HG02970 (cell line): ENCODE results near the gene STAG2.
"Not testable (repeated sequence)": the region's sequence is repeated elsewhere in the genome, so short reads cannot be mapped to it uniquely, and the experiment has no call there.

Experiments used
- ATAC-seq: cut with Tn5 transposase; IDR thresholded peaks from one replicate; pipeline ENCODE4 v1.9.1; 2021; ENCODE audit warnings: mild to moderate bottlenecking, moderate library complexity, moderate number of reproducible peaks; ENCODE audit not compliant: unreplicated experiment, low FRiP score

The STAG2 gene

DNA sequence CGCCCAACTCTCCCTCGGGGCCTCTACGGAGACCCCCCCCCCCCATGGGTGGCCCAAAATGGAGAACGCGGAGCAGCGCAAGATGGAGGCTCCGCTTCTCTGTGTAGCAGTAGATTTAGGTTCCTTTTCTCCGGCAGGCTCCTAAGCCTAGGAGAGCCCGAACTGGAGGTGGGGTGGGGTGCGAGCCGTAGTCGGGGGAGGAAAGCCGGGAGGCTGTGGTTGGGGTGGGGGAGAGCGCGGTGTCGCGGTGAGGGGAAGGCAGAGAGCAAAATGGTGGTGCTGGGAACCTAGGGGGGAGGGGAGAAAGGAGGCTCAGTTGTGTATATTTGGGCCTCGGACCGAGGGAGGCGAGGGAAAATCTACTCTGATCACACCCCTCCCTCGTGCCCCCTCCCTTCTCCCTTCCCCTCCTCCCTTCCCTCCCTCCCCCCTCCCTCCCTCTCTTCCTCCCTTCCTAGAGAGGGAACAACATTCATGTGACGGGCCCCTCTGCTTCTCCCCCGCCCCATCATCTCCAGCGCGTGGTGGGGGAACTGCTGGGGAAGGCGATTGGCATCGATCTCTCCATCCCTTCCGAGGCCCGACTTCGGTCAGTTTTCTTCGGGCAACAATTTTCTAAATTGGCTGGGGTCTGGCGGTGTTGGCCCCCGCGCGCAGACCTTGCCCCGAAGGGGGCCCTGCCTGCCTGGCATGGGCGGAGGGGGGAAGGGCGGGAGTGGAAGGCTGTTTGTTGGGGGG is at the start of gene STAG2:
STAG2 (plus strand) TSS at position 439 of the 738 bp plus-strand sequence. CDS start 60,922 bp downstream, outside the sequence.
- ATAC-seq: no peak

DNA sequence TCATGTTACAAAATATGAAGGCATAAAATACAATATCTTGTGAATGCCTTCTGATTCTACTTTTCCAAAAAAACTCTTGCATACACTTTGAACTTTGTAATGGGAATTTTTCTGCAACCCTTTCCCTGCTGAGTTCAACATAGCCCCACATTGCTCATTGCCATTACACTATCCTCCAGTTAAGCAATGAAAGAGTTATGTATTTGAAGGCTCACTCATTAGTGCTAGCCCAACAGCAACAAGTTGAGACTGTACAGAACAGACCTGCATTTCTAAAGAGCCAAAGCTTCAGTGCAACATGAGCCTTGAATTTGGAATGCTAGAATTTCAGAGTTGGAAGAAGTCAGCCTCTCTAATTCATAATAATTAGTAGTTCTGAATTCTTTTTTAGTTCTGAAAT is 44.4 kb upstream of the STAG2 start:
- ATAC-seq: no peak

DNA sequence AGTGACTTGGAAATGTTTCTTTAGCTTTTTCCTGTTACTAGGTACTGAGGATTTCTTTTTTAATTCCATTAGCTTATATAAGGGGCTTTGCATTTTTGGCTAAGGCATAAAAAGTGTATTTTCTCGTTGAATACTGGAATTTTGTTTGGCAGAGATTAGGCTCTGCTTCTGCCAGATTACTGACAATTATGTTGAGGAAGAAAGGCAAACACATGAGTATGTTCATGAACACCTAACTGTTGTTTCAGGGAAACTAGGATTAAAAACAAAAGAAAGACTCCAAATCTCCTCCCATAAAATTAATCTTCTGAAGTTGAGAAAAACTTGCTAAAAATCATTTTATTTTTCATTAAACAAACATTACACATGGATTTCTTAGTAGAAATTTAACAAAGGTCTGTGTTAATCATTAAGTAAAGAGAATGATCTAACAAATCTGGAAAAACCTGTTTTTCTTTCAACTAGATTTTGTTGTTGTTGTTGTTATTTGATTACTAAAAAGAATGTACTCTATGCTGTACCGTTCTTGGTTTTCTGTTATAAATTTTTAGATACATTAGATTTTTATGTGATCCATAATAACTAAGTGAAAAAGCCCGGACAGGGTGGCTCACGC is 43.3 kb upstream of the STAG2 start:
- no peak for ATAC-seq

DNA sequence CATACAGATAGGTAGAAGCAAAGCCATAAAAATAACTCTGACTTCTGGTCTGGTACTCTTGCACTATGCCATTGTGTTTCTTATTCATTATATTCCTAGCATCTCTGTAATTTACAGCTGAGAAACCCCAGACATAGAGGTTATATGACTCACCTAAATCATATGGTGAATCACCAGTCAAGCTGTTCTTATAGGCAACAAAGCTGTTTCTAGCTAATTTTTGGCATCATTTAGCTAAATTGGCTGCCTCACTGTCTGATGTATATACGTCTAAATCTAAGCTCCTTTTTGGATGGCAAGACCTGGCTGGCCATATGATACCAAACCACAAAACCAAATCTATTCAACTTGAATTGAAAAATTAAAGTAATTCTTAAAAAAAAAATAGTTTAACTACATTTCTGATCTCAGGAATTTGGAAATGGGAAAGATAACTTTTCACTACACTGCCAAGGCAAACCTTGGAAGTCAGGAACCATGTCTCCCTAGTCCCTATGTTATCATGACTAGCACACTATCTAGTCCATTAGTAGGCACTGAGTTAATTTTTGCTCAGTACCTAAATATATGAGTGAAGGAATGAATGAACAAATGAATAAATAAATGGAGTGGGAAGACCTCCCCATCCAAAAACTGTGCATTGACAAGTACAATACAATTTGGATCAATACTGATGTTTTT is 41.3 kb upstream of the STAG2 start:
- no peak for ATAC-seq

DNA sequence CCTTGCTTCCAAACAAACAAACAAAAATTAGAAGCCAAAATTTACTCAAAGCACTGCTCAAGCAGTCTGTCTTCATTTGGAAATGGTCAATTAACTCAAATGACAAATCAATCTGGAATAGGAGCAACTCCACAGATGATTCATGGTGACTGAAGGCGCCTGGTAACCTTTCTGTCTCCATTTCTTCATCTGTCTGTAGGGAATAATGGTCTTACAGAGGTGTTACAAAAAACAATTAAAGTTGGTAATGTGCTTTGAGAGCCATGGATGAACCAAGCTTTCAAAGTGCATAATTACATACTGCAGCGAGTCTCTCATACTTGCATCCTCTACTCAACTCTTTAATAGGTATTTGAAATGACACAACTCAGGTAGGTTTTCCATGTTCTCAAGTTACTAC is 38.3 kb upstream of the STAG2 start:
- no peak for ATAC-seq

DNA sequence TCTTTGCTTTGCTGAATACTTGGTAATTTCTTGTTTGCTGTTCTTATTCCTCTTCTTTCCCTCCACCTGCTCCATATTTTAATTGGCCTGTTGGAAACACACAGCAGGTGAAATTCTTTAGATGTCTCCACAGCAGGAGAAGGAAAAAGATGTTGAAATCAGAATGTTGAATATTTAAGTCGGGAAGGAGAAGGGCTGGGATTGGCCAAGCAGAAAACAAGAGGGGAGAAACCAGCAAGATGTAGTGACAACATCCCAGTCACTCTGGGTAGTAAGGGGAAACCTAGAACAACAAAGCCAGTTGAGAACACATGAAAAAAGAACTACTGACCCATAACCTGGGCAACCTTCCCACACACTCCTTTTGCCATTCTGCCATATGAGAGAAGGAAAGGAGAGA is 37.3 kb upstream of the STAG2 start:
- ATAC-seq: no peak

DNA sequence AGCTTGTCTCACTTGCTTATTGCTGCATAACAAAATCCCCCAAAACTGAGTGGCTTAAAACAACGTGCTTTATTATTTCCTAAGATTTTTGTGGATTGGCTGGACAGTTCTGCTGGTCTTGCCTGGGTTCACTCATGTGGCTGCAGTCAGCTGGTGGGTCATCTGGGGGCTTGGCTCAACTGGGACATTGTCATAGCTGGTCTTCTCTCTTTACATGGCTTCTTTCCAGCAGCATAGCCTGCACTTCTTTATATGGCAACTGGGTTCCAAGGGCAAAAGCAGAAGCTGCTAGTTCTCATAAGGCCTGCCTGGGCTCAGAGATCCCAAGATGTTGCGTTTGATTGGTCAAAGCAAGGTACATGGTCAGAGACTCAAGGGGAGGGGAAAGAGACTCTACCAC is 33.7 kb upstream of the STAG2 start:
- ATAC-seq: no peak

DNA sequence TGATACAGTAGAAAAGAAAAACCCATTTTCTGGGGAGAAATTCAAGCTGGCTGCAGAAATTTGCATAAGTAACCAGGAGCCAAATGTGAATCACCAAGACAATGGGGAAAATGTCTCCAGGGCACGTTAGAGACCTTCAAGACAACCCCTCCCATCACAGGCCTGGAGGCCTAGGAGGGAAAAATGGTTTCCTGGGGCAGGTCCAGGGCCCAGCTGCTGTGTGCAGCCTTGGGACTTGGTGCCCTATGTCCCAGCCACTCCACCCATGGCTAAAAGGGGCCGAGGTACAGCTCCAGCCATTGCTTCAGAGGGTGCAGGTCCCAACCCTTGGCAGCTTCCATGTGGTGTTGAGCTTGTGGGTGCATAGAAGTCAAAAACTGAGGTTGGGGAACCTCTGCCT is 29.5 kb upstream of the STAG2 start:
- ATAC-seq: not testable (repeated sequence)

DNA sequence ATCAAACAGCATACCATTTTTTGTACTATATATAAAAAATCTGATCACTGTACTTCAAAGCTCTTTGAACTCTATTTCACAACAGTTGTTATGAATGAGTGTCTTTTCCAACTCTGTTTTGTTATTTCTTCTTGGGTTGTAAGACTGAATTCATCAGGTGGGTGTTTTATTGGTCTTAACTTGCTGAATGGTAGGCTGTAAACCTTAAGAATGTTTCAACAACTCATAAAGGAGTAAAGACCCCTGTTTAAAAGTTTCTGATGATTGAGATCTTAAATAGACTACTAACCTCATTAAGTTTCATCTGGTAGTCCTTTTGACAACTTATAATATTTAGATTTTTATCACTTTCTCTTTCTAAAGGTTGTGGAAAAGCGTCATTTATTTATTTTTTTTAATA is 18.4 kb upstream of the STAG2 start:
- no peak for ATAC-seq

DNA sequence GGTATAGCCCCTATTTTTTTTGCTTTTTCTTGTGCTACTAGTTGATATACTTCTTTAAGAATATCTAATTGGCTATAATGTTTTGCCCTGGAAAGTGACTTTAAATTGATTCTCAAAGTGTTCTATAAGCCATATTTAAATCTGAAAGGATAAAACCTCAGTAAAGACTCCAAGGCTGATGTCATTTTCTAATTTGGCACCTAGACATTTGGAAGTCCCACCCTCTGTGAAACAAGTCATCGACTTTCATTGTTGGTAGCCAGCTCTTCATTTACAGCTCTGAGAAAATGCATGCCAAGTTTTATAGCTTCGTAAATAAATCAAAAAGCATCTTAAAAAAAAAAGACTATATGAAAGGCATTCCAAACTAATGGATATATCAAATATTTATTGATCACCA is 18.0 kb upstream of the STAG2 start:
- ATAC-seq: no peak

DNA sequence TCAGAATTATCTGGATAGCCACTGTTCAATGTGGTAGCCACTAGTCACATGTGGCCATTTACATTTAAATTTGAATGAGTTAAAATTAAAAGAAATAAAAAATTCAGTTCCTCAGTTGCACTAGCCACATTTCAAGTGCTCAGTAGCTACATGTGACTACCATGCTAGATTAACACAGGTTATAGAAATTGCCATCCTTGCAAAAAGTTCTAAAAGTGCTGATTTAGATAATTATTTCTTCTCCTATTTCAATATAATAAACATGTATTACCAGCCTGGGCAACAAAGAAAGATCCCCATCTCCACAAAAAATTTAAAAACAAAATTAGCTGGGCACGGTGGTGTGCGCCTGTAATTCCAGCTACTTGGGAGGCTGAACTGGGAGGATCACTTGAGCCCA is 11.7 kb upstream of the STAG2 start:
- ATAC-seq: no peak

DNA sequence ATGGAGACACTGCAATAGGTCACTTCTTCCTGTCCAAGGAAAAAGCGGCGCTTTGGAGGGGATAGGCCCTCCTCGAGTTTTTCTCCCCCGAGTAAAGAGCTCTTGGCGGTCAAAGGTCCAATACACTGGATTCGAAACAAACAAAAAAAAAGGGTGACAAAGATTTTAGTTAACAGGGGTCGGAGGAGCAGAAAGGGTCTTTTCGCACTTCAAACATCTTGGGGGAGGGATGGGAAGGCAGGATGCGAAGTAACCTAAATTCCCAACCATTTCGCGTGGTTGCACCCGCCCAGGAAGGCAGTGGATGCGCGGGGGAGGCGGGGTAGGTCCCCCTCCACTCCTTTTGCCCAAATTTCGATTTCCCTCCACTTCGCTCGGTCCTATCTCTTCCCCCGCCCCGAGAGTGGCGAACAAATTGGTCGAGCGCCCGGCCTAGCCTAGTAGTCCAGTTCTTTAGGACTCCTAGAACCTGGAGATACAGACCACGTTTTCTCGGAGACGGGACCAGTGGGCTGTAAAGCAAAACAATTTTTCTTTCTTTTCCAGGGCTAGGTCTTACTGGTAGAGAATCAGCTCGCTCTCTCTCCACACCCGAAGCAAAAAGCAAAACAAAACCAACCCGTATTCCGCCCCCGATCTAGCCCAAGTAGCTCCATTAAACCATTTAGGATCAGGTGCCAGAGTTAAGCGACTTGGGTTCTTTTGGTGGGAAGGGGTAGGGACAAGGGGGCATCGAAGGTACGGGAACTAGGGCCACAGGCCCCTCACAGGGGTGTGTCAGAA is 2.0 kb upstream of the STAG2 start:
- ATAC-seq: no peak

DNA sequence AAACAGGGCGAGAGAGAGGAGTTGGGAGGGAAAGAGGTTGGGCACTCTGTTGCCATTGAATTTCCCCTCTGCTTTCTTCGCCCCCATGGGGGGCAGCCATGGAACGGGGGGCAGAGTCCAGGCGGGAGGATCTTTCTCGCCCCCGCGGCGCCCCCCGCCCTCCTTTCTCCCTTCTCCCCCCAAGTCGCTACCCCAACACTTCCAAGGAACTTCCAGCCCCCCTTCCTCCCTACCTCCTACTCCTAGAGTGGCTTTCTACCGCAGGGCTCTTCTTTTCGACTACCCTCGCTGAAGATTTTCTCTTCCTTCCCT is 594 bp upstream of the STAG2 start:
- no peak for ATAC-seq

DNA sequence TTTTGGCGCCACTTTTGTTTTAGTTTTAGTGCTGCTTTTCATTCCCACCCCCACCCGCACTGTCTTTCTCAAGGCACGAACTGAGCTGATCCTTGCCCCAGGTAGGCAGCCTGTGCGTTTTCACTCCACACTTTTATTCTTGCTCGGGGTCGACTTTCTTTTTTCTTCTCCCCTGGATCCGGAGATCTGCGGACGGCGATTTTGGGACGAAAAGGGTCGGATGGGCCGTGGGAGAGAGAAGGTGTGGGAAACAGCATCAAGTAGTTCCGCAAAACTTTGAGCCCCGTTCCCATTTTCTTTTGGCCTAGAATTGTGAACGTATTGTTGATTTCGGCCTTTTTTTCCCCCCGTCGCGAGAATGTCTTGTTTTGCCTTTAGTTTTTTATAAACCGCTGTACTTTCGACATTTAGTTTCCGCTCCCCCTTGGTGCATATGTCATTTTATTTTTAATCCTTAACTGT is 531 bp downstream of the STAG2 start:
- no peak for ATAC-seq

DNA sequence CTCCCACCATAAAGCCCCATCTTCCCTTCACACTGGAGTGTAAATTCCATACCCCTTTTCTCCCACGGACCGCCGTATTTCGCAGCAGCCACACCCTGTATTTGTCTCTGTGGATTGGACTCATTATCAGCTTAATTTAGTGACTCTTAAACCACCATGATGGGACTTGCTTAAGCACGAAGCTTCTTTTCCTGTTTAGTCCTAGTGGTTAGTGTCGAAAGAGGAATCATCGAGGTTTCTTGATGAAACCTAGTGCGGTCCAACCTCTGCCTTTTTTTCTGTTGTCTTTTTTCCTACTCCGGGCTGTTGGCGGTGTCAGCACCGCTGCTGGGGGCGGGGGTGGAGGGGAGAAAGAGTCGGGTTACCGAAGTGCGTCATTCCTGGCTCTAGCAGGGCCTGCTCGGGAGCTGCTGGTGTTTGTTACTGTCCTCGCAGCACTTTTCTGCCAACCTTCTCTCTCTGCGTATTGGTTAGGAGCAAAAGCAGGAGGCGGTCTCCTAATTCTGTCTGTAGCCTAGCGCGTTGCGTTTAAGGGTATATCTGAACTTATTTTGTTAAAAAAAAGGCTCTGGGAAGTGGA is 1.4 kb downstream of the STAG2 start:
- ATAC-seq: no peak

DNA sequence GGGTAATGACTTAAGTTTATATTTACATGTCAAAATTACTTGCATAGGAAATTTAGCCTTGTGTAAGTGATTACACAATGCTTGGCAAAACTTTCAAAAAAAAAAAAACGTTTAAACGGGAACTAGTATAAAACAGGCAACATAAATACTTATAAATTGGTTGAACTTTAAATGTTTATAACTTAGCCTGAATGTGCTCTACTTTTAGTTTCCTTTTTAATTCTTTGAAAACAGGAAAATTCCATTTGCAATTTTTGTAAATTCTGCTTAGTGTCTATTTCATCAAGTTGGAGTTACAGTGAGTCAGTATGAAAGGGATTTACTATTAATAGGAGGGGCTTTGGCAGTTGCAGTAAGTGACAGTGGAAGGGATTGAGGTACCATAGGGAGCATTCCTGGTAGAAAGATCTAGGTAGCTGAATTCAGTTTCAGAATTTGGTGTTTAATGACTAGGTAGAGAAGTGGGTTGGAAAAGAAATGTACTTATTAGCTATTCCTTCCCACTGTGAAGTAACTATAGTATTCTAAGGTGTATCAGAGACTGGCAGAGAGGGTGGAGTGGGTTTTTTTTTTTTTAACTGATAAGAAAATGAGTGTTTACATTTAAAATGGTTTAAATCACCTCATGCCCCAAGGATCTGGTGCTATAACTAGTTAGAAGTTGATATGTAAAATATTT is 2.8 kb downstream of the STAG2 start:
- no peak for ATAC-seq

DNA sequence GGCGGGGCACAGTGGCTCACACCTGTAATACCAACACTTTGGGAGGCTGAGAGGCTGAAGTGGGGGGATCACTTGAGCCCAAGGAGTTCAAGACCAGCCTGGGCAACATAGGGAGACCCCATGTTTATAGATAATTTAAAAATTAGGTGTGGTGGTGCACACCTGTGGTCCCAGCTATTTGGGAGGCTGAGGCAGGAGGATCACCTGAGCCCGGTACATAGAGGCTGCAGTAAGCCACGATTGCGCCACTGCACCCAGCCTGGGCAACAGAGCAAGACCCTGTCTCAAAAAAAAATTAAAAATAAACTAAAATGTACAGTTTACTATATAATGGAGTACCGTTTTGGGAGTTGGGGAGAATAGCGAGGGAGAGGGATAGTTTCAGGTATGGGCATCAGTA is 4.2 kb downstream of the STAG2 start:
- no peak for ATAC-seq

DNA sequence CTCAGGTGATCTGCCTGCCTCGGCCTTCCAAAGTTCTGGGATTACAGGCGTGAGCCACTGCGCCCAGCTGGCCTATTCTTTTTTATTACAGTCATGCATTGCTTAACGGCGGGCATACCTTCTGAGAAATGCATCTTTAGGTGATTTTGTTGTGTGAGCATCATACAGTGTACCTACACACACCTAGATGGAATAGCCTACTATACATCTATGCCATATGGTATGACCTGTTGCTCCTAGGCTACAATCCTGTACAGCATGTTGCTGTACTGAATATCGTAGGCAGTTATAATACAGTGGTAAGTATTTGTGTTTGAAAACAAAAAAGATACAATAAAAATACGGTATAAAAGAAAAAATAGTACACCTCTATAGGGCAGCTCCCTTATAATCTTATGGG is 6.0 kb downstream of the STAG2 start:
- ATAC-seq: no peak

DNA sequence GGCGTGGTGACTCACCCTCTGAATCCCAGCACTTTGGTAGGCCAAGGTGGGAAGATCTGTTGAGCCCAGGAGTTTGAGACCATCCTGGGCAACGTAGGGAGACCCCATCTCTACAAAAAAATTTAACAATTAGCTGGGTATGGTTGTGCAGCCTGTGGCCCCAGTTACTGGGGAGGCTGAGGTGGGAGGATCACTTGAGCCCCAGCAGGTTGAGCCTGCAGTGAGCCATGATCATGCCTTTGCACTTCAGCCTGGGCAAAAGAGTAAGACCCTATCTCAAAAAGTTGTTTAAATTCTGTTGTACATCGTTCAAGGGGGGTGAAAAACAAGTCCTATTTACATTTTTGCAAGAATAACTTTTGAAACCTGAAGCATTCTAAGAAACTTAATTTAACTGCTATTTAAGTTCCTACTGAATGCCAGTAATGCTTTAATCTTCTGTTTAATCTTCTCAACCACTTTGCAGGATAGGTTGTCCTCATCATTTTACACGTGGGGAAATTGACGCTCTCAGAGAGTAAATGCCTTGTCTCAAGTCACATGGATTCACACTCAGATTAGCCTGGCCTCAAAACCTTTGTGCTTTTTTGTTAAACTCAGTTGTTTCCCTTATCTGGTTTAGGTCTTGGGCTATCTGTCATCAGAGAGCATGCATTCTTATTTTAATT is 7.0 kb downstream of the STAG2 start:
- ATAC-seq: no peak

DNA sequence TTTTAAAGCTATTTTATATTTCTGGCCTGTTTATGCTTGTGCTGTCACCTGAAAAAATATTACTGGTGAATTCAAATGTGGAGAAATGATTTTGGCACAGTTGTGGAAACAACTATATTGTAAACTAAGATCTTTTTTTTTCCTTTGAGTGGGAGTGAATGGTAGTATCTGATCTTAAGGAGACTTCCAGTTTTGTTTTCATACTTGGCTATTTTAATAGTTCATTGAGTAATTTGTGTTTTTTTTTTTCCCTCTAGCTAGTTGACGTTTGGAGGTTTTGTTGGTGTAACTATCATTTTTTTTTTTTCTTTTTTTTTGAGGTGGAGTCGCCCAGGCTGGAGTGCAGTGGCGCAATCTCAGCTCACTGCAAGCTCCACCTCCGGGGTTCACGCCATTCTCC is 10.5 kb downstream of the STAG2 start:
- ATAC-seq: no peak
